OCI-M2 (cell line): ENCODE data around the gene RAD51B.

Experiments
- DNase-seq: peaks from one replicate; lab custom pipeline; 2025; ENCODE audit not compliant: unreplicated experiment; lab: John Stamatoyannopoulos, UW

Gene RAD51B

DNA sequence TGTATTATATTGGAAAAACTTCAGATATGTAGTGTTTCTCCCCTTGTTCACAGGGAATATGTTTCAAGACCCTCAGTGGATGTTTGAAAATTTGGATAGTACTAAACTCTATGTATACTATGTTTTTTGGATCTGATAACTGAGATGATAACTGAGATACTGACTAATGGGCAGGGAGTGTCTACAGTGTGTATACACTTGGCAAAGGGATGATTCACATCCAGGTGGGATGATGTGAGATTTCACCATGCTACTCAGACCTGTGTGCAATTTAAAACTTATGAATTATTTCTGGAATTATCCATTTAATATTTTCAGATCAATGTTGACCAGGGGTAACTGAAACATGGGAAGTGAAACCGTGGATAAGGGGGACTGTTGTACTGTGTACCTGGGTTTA lies 13.8 kb downstream of the RAD51B start:
- no peak for DNase-seq

DNA sequence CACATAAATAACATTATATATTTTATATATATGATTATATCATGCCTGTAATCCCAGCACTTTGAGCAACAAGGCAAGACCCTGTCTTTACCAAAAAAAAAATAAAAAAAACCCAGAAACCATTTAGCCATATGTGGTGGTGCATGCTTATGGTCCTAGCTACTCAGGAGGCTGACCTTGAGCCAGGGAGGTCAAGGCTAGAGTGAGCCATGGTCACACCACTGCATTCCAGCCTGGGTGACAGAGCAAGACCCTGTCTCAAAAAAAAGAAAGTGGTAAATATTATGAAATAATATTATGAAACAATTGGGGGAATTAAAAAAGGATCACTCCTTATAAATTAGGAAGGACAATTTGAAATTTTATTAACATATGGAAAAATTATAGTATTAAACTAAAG lies 16.0 kb downstream of the RAD51B start:
- no peak for DNase-seq

DNA sequence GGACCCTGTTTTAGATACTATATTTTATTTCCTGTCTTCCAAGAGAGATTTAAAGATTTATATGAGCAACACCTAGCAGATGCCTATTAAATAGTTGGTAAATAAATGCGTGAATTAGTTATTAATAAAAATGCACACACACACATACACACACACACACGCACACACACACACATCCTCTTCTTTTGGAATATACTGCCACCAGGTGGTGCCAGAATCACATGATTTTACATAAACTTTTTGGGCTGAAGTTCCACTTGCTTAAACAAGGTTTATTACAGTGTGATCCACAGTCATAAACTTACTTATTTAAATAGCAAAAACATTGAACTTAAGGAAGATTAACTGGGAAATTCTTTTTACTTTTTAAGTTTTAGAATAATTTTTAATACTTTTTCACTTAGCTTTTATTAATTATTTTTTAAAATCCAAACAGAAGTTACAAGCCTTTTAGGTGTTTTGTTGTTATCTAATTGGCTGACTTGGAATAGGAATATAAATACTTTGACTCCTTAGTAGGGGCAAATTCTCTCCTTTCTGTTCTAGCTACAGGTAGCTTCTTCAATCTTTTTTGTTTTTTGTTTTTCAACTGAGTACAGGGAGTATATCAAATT lies 17.5 kb downstream of the RAD51B start:
- peak; percentile 25 for DNase-seq

- no peak for DNase-seq
These were observed 26.5 kb downstream of the RAD51B start for GRCh38 chr14:67846029-67846610.

GRCh38 chr14:67850066-67850830 lies 30.7 kb downstream of the RAD51B start:
- no peak for DNase-seq

- no peak for DNase-seq
These were observed 32.3 kb downstream of the RAD51B start for GRCh38 chr14:67851785-67852410.

GRCh38 chr14:67852926-67853604 lies 33.5 kb downstream of the RAD51B start:
- no peak for DNase-seq

DNA sequence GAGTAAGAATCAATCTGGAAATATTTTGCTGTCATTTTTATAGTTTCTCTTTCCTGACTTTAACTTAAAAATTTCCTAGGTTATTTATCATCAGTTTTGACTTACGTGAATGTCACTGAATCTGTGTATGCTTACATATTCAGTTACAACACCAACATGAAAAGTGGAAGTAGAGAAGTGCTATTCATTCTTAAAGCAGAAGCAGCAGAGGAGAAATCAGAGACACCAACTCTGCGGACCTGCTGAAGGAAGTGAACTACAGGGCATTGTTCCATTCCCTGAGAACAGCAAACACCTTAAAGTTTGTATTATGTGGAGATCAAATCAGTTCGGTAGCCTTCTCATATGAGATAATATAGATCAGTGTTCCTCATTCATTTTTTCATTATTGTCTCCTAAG lies 34.1 kb downstream of the RAD51B start:
- DNase-seq, result no peak

DNA sequence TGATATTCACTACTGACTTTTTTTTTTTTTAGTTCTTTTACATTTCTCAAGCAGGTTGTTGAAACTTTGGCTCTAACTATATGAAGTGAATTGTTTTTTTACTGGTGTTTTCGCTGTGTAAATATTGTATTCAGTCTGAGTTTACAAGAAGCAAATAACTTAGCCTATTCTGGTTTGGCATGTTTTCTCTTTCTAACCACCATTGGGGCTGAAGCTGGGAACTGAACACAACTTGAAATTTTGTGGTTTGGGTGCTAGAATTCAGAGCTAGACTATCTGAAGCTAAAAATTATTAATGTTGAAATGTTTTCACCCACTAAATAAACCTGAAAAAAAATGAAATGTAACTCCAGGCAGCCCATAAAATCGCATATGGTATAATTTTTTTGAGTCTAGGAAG lies 37.2 kb downstream of the RAD51B start:
- no peak for DNase-seq

- no peak for DNase-seq
These were observed 38.3 kb downstream of the RAD51B start for GRCh38 chr14:67857778-67858350.

GRCh38 chr14:67859169-67859749 lies 39.7 kb downstream of the RAD51B start:
- DNase-seq, result no peak

- DNase-seq, result no peak
These were observed 43.6 kb downstream of the RAD51B start for GRCh38 chr14:67863223-67863622.

- no peak for DNase-seq
These were observed 55.8 kb downstream of the RAD51B start for GRCh38 chr14:67875175-67876006.

DNA sequence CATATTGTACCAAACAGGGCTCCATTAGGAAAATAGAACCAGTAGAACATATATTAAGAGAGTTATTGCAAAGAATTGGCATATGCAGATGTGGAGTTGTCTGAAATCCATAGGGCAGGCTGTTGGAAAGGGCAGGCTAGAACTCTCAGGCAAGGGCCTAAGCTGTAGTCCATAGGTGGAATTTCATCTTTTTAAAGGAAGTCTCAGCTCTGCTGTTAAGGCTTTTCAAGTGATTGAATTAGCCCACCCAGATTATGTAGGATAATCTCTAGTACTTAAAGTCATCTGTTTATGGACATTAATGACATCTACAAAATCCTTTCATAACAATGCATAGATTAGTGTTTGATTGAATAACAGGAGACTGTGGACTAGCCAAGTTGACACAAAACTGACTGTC lies 59.4 kb downstream of the RAD51B start:
- no peak for DNase-seq

- no peak for DNase-seq
These were observed 61.6 kb downstream of the RAD51B start for GRCh38 chr14:67881225-67881624.

GRCh38 chr14:67882986-67883555 lies 63.5 kb downstream of the RAD51B start:
- no peak for DNase-seq

- DNase-seq, result no peak
These were observed 64.1 kb downstream of the RAD51B start for GRCh38 chr14:67883717-67884116.

DNA sequence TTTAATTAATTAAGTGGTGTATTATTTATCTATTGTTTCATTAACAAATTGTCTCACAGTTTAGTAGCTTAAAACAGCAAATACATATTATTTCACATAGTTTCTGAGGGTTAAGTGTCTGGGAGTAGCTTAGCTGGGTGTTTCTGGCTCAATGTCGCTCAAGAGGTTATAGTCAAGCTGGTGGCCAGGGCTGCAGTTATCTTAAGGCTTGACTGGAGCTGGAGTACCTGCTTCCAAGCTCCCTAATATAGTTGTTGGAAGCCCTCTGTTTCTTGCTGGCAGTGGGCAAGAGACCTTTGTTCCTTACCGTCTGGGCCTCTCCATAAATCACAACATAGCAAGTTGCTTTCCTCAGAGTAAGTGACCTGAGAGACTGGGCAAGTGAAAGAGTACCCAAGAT lies 66.6 kb downstream of the RAD51B start:
- no peak for DNase-seq

- DNase-seq, result no peak
These were observed 67.9 kb downstream of the RAD51B start for GRCh38 chr14:67887478-67887877.
